IMR-90 (cell line): Measurements from ENCODE around the gene CLEC10A. TPM values are rescaled to one million over a fixed set of nuclear protein-coding genes. Genes with fewer than 3 reads are reported as not detected.

Experiments
- ATAC-seq: fragments of 200-7000 bp; cut with Tn5 transposase; 2 replicates; pipeline ENCODE4 v1.9.1; 2020; ENCODE audit warnings: low read depth, mild to moderate bottlenecking, moderate library complexity
- BruUV-seq: library from RNA; stranded (reverse); fragments of 400-500 nt; replicated peaks from 2 replicates; lab custom pipeline; 2021; lab: Mats Ljungman, UMichigan
- CTCF ChIA-PET: fragments of 300-600 bp; formaldehyde crosslinking; extraction: SDS; loops from one replicate; lab custom pipeline; 2021; ENCODE audit warnings: antibody characterized with exemption; lab: Yijun Ruan, JAX
- POLR2A ChIA-PET: fragments of 300-600 bp; sonication (Branson Sonifier 250); formaldehyde crosslinking; loops from one replicate; lab custom pipeline; 2022; ENCODE audit warnings: antibody characterized with exemption; ENCODE audit not compliant: unreplicated experiment; lab: Charles Lee
- DNase-seq: peaks from one replicate; pipeline ENCODE4 v3.0.0; 2013
- H2AFZ ChIP-seq: replicated peaks from 2 replicates; pipeline ENCODE3; 2013; ENCODE audit warnings: low read length, mild to moderate bottlenecking; ENCODE audit not compliant: poor library complexity
- H2AK5ac ChIP-seq: 2 replicates; pipeline ENCODE4 v1.6.1; 2013; ENCODE audit warnings: low read depth, low read length, inconsistent platforms
- H2AK9ac ChIP-seq: replicated peaks from 2 replicates; pipeline ENCODE3; 2013; ENCODE audit warnings: mild to moderate bottlenecking, low read depth, low read length, moderate library complexity; ENCODE audit not compliant: poor library complexity
- H2BK120ac ChIP-seq: 2 replicates; pipeline ENCODE4 v1.6.1; 2013; ENCODE audit warnings: low read depth, low read length, inconsistent platforms
- H2BK15ac ChIP-seq: 3 replicates; pipeline ENCODE4 v1.6.1; 2013; ENCODE audit warnings: low read depth, low read length, inconsistent platforms
- H2BK20ac ChIP-seq: 2 replicates; pipeline ENCODE4 v1.6.1; 2013; ENCODE audit warnings: low read depth, mild to moderate bottlenecking, inconsistent platforms, low read length, moderate library complexity
- H2BK5ac ChIP-seq: 2 replicates; pipeline ENCODE4 v1.6.1; 2013; ENCODE audit warnings: mild to moderate bottlenecking, low read depth, low read length, inconsistent platforms; ENCODE audit not compliant: poor library complexity, severe bottlenecking
- H3K14ac ChIP-seq: replicated peaks from 2 replicates; pipeline ENCODE4 v1.6.1; 2013; ENCODE audit warnings: low read depth, low read length, inconsistent platforms
- H3K18ac ChIP-seq: 2 replicates; pipeline ENCODE4 v1.6.1; 2013; ENCODE audit warnings: low read depth, low read length, control low read depth
- H3K23ac ChIP-seq: 2 replicates; pipeline ENCODE4 v1.6.1; 2013; ENCODE audit warnings: low read depth, low read length, inconsistent platforms
- H3K27ac ChIP-seq: 2 replicates; pipeline ENCODE4 v1.5.1; 2013; ENCODE audit warnings: mild to moderate bottlenecking, control low read depth, low read length; ENCODE audit not compliant: insufficient read depth
- H3K27me3 ChIP-seq: 2 replicates; pipeline ENCODE4 v1.6.1; 2013; ENCODE audit warnings: low read length; ENCODE audit not compliant: control insufficient read depth, insufficient read depth
- H3K36me3 ChIP-seq: 2 replicates; pipeline ENCODE4 v1.6.1; 2013; ENCODE audit warnings: low read length, mixed read lengths; ENCODE audit not compliant: control insufficient read depth, insufficient read depth
- H3K4ac ChIP-seq: 2 replicates; pipeline ENCODE4 v1.6.1; 2013; ENCODE audit warnings: low read depth, low read length, inconsistent platforms
- H3K4me1 ChIP-seq: 2 replicates; pipeline ENCODE4 v1.6.1; 2013; ENCODE audit warnings: low read length, mixed read lengths; ENCODE audit not compliant: control insufficient read depth, insufficient read depth
- H3K4me2 ChIP-seq: 2 replicates; pipeline ENCODE4 v1.6.1; 2013; ENCODE audit warnings: low read depth, mild to moderate bottlenecking, control low read depth, low read length, moderate library complexity
- H3K4me3 ChIP-seq: 2 replicates; pipeline ENCODE4 v1.5.1; 2013; ENCODE audit warnings: low read depth, mild to moderate bottlenecking, control low read depth, low read length, moderate library complexity; ENCODE audit not compliant: insufficient read depth
- H3K56ac ChIP-seq: 2 replicates; pipeline ENCODE4 v1.6.1; 2013; ENCODE audit warnings: low read length, inconsistent platforms; ENCODE audit not compliant: insufficient read depth; ENCODE audit errors: extremely low read depth
- H3K79me1 ChIP-seq, 2 experiments: 2 replicates each; pipeline ENCODE4 v1.6.1; 2013; ENCODE audit warnings: low read length in 2 of 2, inconsistent platforms in 1 of 2, low read depth in 1 of 2
- H3K9ac ChIP-seq: 2 replicates; pipeline ENCODE4 v1.6.1; 2013; ENCODE audit warnings: low read depth, low read length, control low read depth
- H3K9me1 ChIP-seq: 2 replicates; pipeline ENCODE4 v1.6.1; 2013; ENCODE audit warnings: low read length, inconsistent platforms; ENCODE audit not compliant: insufficient read depth
- H3K9me3 ChIP-seq: 2 replicates; pipeline ENCODE4 v1.6.1; 2013; ENCODE audit warnings: low read length; ENCODE audit not compliant: control insufficient read depth, insufficient read depth
- H4K20me1 ChIP-seq: 2 replicates; pipeline ENCODE4 v1.6.1; 2013; ENCODE audit warnings: low read length, inconsistent platforms; ENCODE audit not compliant: insufficient read depth
- H4K5ac ChIP-seq: 2 replicates; pipeline ENCODE4 v1.6.1; 2013; ENCODE audit warnings: mild to moderate bottlenecking, low read depth, low read length, control low read depth
- H4K8ac ChIP-seq, 2 experiments: 2 replicates each; pipeline ENCODE4 v1.6.1; 2013; ENCODE audit warnings: low read depth in 2 of 2, low read length in 2 of 2, control low read depth in 1 of 2, inconsistent platforms in 1 of 2
- H4K91ac ChIP-seq: 2 replicates; pipeline ENCODE4 v1.6.1; 2013; ENCODE audit warnings: low read depth, low read length, inconsistent platforms; ENCODE audit not compliant: insufficient read depth
- MAFK ChIP-seq: IDR thresholded peaks from 2 replicates; pipeline ENCODE4 v1.6.1; 2012; ENCODE audit warnings: low read depth, low read length, improper control_type of control experiment
- POLR2A ChIP-seq: IDR thresholded peaks from 2 replicates; pipeline ENCODE4 v1.6.1; 2012; ENCODE audit warnings: mild to moderate bottlenecking, low read depth, low read length
- WGBS, 2 experiments: methylation state at CpG; one replicate each; pipeline versions ENCODE4 v1.1.5 to v1.1.7; 2013; ENCODE audit warnings: missing lambda C conversion rate in 2 of 2; ENCODE audit not compliant: insufficient read length in 1 of 2; ENCODE audit errors: extremely low coverage in 2 of 2; 5-methylcytosine and 5-hydroxymethylcytosine counted together
- dilution Hi-C: fragments of 300-500 bp; cut with HindIII; formaldehyde crosslinking; loops from one replicate; pipeline ENCODE4 v1.14.3; 2018; ENCODE audit warnings: low sequenced_read_pairs; ENCODE audit not compliant: unreplicated experiment
- in situ Hi-C: fragments of 300-500 bp; cut with MboI; formaldehyde crosslinking; loops from 3 replicates; pipeline ENCODE4 v1.14.3; 2019; ENCODE audit warnings: low sequenced_read_pairs, inconsistent platforms, mixed read lengths
- intact Hi-C: fragments of 100-400 bp; cut with micrococcal nuclease; formaldehyde crosslinking; loops from 2 replicates; pipeline ENCODE4 v1.10.0; 2022
- polyA plus RNA-seq, 3 experiments: library from polyadenylated mRNA; depleted of rRNA; stranded (reverse); fragments of >200 nt; gene quantifications; 2 replicates each; pipeline ENCODE4 v1.2.3, GENCODE V29; 2012; ENCODE audit warnings: low replicate concordance in 1 of 3
- total RNA-seq: library from RNA; depleted of rRNA; stranded (reverse); fragments of >200 nt; gene quantifications from 2 replicates; pipeline ENCODE4 v1.2.3, GENCODE V29; 2012

Gene CLEC10A
- total and polyA plus RNA-seq, 2 of the 4 experiments (the other 2 are of a cell fraction), result not detected

DNA sequence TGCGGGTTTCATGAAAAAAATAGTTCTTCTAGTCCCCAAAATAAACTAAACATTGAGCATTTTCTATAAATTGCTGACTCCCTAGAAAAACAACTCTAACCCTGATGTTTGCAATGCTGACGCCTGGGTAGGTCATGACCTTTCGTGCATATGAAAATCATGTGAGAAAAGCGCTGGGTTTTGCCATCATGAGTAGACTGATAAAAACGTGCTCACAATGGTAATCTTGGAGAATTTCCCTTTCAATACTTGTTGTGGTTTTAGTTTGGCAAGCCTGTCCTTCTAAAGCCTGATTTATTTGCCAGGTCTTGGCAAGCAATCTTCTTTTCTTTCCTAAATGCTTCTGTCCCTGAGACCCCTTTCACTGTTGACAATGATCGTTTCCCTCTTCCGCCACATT lies 4.0 kb upstream of the CLEC10A start:
- Histone ChIP-seq H3K9me3 (no peaks in the 10 kb centered on the region), H2BK5ac (no peak overlapping the region), H4K5ac (no peak overlapping the region), H2BK20ac (no peak overlapping the region), H3K27me3 (peaks cover 8% of the 10 kb centered on the region), H3K79me1 (no peaks in the 10 kb centered on the region), H3K14ac (no peak overlapping the region), H3K27ac (no peak overlapping the region), H3K4me2 (no peak overlapping the region), H3K9me1 (no peaks in the 10 kb centered on the region), H4K8ac (no peak overlapping the region), H3K18ac (no peak overlapping the region), H4K91ac (no peak overlapping the region), H4K20me1 (no peaks in the 10 kb centered on the region), H3K4ac (no peak overlapping the region), H2BK120ac (no peak overlapping the region), H3K56ac (no peak overlapping the region), H3K23ac (no peak overlapping the region), H3K36me3 (no peaks in the 10 kb centered on the region), H3K4me1 (no peaks in the 10 kb centered on the region), H3K4me3 (no peak overlapping the region), H2AFZ (no peak overlapping the region), H2AK9ac (no peak overlapping the region), H2BK15ac (no peak overlapping the region), H3K9ac (no peak overlapping the region), H2AK5ac (no peak overlapping the region)
- no peak for DNase-seq
- POLR2A ChIA-PET, result interaction anchor here (0.7 kb wide), 1 partner anchor 9 kb away, joined by 4 read pairs; no protein-coding TSS in a partner anchor
- intact Hi-C loops (no loop called here), in situ Hi-C loops (no loop called here), dilution Hi-C loops (no loop called here)
- TF ChIP-seq MAFK, result peak; percentile 60
- TF ChIP-seq POLR2A, result no peak
- no peak for ATAC-seq
- CTCF ChIA-PET, result no interaction called here
- no TSS peak for BruUV-seq
- 80% methylated on average over 1 of the region's 7 CpGs; no CpG with 5 or more reads in 1 of the 2 experiments for WGBS, 2 experiments
